ENCODE measurements around the gene C1orf94.

The C1orf94 gene

DNA sequence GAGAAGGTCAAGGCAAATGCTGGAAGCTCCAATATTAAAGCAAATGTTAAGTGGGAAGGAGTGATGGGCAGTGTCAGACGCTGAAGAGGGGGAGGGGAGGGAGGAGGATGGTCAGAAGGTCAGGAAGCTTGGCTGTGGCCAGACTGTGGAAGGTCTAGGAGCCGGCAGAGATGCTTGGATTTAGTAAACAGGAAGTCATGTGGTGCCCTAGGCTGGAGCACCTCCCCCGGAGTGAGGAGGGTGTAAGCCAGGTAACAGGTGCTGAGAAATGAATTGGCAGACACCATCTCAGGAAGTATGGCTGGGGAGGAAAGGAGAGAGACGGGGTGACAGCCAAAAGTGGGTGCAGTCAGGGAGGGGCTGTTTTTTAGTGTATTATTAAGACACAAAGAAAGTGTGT, 29.4 kb upstream of the C1orf94 start:
- TF ChIP-seq, protein P1, sequence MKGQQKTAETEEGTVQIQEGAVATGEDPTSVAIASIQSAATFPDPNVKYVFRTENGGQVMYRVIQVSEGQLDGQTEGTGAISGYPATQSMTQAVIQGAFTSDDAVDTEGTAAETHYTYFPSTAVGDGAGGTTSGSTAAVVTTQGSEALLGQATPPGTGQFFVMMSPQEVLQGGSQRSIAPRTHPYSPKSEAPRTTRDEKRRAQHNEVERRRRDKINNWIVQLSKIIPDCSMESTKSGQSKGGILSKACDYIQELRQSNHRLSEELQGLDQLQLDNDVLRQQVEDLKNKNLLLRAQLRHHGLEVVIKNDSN (IDR thresholded peaks at IDR 0.05): no peak
- no peak for TF ChIP-seq TEAD4 (IDR thresholded peaks at IDR 0.05)
- no peak for TF ChIP-seq CEBPB (IDR thresholded peaks at IDR 0.05)
- TF ChIP-seq TAF1 (IDR thresholded peaks at IDR 0.05; ENCODE audit: low read depth): no peak
- TF ChIP-seq RAD21 (IDR thresholded peaks at IDR 0.05; ENCODE audit: low read depth): no peak
- TF ChIP-seq NFIC (IDR thresholded peaks at IDR 0.05): no peak
- TF ChIP-seq, protein P2, sequence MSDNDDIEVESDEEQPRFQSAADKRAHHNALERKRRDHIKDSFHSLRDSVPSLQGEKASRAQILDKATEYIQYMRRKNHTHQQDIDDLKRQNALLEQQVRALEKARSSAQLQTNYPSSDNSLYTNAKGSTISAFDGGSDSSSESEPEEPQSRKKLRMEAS (IDR thresholded peaks at IDR 0.05): no peak
- no peak for TF ChIP-seq CREB1 (IDR thresholded peaks at IDR 0.05; ENCODE audit: low read depth)
- TF ChIP-seq, protein P3, sequence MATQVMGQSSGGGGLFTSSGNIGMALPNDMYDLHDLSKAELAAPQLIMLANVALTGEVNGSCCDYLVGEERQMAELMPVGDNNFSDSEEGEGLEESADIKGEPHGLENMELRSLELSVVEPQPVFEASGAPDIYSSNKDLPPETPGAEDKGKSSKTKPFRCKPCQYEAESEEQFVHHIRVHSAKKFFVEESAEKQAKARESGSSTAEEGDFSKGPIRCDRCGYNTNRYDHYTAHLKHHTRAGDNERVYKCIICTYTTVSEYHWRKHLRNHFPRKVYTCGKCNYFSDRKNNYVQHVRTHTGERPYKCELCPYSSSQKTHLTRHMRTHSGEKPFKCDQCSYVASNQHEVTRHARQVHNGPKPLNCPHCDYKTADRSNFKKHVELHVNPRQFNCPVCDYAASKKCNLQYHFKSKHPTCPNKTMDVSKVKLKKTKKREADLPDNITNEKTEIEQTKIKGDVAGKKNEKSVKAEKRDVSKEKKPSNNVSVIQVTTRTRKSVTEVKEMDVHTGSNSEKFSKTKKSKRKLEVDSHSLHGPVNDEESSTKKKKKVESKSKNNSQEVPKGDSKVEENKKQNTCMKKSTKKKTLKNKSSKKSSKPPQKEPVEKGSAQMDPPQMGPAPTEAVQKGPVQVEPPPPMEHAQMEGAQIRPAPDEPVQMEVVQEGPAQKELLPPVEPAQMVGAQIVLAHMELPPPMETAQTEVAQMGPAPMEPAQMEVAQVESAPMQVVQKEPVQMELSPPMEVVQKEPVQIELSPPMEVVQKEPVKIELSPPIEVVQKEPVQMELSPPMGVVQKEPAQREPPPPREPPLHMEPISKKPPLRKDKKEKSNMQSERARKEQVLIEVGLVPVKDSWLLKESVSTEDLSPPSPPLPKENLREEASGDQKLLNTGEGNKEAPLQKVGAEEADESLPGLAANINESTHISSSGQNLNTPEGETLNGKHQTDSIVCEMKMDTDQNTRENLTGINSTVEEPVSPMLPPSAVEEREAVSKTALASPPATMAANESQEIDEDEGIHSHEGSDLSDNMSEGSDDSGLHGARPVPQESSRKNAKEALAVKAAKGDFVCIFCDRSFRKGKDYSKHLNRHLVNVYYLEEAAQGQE (IDR thresholded peaks at IDR 0.05; ENCODE audit: low read depth): no peak
- TF ChIP-seq YY1 (IDR thresholded peaks at IDR 0.05; ENCODE audit: low read depth): no peak

DNA sequence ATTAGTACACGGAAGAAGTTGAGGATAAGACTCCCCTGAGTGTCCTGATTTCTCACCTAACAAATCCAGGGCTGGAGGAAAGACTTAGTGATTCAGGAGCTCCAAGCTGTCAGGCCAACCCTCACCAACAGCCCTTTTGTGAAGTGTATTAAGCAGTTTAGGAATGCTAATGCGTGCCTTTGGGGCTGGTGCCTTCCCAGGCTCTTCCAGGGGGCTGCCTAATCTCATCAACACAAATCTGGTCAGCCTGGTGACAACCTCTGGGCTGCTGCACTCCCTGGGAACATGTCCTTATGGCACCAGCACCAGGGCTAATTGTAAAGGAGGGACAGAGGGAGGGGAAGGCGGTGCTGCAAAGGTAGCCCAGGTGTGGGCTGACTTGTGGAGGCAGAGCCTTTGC, 27.2 kb upstream of the C1orf94 start:
- TF ChIP-seq EGR1 (IDR thresholded peaks at IDR 0.05) (no peak), CREB1 (IDR thresholded peaks at IDR 0.05; ENCODE audit: low read depth) (no peak), TCF12 (IDR thresholded peaks at IDR 0.05; ENCODE audit: low read depth) (no peak), TEAD4 (IDR thresholded peaks at IDR 0.05) (no peak), NFIC (IDR thresholded peaks at IDR 0.05) (no peak), TAF1 (IDR thresholded peaks at IDR 0.05; ENCODE audit: low read depth) (no peak), CEBPB (IDR thresholded peaks at IDR 0.05) (no peak), FOXM1 (IDR thresholded peaks at IDR 0.05; ENCODE audit: borderline replicate concordance, low read depth) (no peak)
- TF ChIP-seq, protein P3 (IDR thresholded peaks at IDR 0.05; ENCODE audit: low read depth): no peak
- TF ChIP-seq, protein P1 (IDR thresholded peaks at IDR 0.05): no peak

DNA sequence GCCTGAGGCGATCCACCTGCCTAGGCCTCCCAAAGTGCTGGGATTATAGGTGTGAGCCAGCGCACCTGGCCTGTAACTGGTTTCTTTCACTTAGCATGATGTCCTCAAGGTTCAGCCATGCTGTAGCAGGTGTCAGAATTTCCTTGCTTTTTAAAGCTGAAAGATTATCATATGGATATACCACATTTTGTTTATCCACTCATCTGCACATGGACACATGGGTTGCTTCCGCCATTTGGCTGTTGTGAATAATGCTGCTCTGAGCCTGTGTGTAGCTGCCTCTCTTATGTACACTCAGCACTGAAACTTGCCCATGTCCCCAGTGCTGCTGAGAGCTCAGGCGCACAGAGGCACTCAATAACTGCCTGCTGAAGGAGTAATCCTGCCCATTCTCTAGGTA, 23.5 kb upstream of the C1orf94 start:
- TF ChIP-seq, protein P1 (IDR thresholded peaks at IDR 0.05): no peak
- TF ChIP-seq, protein P3 (IDR thresholded peaks at IDR 0.05; ENCODE audit: low read depth): no peak
- TF ChIP-seq EP300 (IDR thresholded peaks at IDR 0.05; ENCODE audit: borderline replicate concordance): no peak
- no peak for TF ChIP-seq TAF1 (IDR thresholded peaks at IDR 0.05; ENCODE audit: low read depth)

DNA sequence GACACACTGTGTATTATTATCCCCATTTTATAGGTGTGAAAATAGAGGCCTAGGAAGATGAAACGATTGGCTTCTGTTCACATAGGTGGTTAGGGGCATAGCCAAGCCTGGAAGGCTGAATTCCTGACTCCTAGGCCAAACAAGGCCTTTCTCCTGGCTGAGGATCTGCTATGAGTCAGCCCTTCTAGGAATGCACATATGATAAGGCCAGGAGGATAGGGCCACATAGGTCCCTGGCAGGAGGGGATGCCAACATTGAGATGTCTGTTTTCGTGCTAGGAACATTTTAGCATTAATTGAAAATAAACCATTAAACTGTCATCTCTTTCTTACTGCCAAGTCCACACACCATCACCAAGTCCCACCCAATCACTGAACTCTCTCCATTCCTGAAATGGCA, 20.8 kb upstream of the C1orf94 start:
- TF ChIP-seq, protein P3 (IDR thresholded peaks at IDR 0.05; ENCODE audit: low read depth): no peak
- TF ChIP-seq FOXM1 (IDR thresholded peaks at IDR 0.05; ENCODE audit: borderline replicate concordance, low read depth): no peak
- TF ChIP-seq NFIC (IDR thresholded peaks at IDR 0.05): no peak
- no peak for TF ChIP-seq ZBTB7A (IDR thresholded peaks at IDR 0.05; ENCODE audit: low read depth)
- TF ChIP-seq EGR1 (IDR thresholded peaks at IDR 0.05): no peak
- TF ChIP-seq CREB1 (IDR thresholded peaks at IDR 0.05; ENCODE audit: low read depth): no peak
- no peak for TF ChIP-seq TAF1 (IDR thresholded peaks at IDR 0.05; ENCODE audit: low read depth)
- TF ChIP-seq YY1 (IDR thresholded peaks at IDR 0.05; ENCODE audit: low read depth): no peak
- no peak for TF ChIP-seq EP300 (IDR thresholded peaks at IDR 0.05; ENCODE audit: borderline replicate concordance)
- no peak for TF ChIP-seq TCF12 (IDR thresholded peaks at IDR 0.05; ENCODE audit: low read depth)
- TF ChIP-seq CEBPB (IDR thresholded peaks at IDR 0.05): no peak
- TF ChIP-seq, protein P1 (IDR thresholded peaks at IDR 0.05): no peak
- TF ChIP-seq TEAD4 (IDR thresholded peaks at IDR 0.05): no peak
- TF ChIP-seq RAD21 (IDR thresholded peaks at IDR 0.05; ENCODE audit: low read depth): no peak
- TF ChIP-seq, protein P2 (IDR thresholded peaks at IDR 0.05): no peak
